GM18867 (cell line): ENCODE results near the gene PLCB4.
"Not testable (repeated sequence)": the region's sequence is repeated elsewhere in the genome, so short reads cannot be mapped to it uniquely, and the experiment has no call there.

Source experiments
- ATAC-seq: cut with Tn5 transposase; IDR thresholded peaks from one replicate; pipeline ENCODE4 v1.9.1; 2021; ENCODE audit warnings: mild to moderate bottlenecking, moderate library complexity; ENCODE audit not compliant: unreplicated experiment

PLCB4 gene

DNA sequence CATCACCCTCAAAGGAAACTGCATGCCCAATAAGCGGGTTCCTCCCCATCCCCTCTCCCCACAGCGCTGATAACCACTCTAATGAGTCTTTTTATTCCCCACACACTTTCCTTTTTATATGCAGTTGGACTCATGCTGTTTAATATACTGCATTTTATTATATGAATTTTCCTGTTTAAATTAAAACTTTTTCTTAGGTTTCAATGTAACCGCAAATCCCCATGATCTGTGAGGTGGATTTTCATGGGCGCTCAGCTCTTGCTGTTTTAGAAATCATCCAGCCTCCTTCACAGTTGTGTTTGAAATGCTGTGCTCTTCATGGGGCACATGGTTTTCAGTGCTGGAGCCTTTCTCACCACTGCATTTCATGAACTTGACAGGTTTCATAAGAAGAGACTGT is 280.4 kb downstream of the PLCB4 start:
- ATAC-seq, result no peak

DNA sequence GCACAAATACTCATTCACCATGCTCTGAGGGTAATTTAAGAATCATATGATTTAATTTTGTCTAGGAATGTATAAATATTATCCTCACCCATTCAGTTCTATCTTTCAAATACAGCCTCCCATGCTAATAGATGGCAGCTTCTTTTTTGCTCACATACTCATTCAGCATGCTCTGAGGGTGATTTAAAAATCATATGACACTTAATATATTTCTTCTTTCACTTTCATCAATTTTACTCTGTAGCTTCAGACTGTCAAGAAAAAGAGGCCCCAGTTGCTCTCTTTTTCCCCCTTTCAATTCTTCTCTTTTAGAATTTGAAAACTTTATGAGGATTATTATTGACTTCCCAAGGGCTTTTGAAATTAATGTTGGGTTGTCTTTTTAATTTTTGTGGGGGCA is 283.9 kb downstream of the PLCB4 start:
- peak; percentile 71 for ATAC-seq

GRCh38 chr20:9353180-9353915 is 284.5 kb downstream of the PLCB4 start:
- peak; percentile 43 for ATAC-seq

DNA sequence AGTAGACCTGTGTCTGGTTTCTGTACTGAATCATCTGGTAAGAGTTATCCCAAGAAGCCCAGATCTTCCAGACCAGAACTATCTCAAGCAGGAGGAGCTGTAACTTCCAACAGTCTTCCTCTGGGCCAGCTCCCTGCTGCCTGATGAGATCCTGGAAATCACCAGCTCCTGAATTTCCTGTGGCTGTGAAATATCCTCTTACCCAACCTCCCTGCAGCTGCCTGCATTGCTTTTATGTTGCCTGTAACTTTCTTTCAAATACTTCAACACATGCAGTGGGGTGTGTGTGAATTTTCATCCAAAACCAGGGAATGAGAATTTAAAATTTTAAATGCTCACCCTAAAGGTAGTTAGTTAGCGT is 285.0 kb downstream of the PLCB4 start:
- ATAC-seq, result no peak

GRCh38 chr20:9354579-9354978 is 285.7 kb downstream of the PLCB4 start:
- ATAC-seq, result no peak

DNA sequence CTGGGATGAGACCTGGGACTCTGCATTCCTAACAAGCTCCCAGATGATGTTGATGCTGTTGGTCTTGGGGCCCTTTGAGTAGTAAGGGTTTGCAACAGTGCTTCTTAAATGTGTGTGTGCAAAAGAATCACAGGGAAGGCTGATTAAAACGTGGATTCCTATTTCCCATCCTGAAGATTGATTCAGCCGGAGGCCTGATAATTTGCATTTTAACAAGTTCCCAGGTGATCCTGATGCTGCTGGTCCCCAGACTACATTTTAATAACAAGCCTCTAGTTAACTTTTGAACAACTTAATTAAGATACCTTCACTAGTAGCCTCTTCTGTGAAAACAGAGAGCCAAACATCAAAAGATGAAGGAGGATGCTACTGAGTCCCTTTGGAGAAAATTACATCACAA is 289.1 kb downstream of the PLCB4 start:
- no peak for ATAC-seq

DNA sequence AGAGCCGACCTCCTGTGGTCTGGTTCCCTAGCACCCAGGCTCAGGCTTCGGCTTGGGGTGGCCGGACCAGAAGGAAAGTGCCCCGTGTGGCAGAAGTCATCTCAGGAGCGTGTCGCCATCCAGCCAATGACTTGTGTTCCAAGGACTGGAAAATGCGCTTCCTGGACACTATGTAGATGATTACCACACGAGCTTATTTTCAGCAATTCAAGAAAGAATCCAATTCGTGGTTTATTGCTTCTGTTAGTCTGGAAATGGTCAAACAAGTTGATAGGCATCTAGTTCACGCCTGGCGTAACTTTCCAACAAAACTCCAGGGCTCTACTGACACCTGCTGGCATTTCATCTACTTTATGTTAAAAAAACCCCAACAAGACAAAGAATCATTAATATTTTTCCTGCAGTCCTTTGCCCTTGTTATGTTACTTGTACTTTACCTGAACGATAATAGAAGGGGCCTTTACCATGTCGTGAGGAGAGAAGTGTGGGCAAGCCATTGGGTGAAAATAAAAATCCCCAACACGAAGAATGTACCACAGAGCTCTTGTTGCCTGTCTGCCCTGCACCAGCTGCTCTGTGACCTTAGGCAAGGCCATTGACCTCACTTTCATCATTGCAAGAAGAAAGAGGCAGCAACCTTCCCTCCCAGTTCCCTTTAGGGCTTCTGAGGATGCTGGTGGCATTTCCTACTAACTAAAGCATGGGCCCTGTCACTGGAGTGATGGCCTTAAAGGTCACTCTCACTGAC is 290.8 kb downstream of the PLCB4 start:
- peak; percentile 41 for ATAC-seq

- no peak for ATAC-seq
Observed at GRCh38 chr20:9360431-9360830, 291.5 kb downstream of the PLCB4 start.

DNA sequence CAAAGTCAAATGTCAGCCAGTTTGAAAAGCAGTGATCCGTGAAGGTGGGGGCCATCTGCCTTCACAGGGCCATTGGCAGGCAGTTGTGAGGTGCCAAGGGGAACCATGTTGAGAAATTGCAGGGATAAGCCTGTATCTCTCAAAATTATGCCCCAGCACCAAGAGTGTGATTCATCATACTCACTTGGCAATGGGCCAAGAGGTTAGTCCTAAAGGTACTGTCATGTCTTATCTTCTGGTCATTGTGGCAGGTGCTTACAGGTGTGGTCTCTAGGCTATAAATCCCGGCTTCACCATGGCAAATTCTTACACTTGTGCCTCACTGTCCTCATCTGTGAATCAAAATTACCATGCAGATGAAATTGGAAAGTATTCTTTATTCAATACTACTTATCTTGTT is 294.8 kb downstream of the PLCB4 start:
- ATAC-seq, result no peak

DNA sequence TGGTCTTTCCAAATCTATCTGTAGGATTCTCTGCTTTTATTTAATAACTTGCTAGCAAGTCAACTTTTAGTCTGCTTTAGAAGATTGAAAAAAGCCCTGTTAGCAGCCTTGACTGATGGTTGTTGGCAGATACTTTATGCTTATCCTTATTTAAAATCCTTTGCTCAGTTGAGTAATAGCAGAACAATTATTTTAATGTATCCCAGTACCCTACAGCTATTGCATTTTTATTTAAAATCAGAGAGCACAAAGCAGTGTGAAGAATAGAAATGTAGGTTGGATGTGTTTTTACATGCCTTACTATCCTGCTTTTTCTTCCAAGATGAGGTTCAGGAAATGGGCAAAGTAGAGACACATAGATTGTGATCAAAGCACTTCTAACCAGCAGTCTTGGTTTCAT is 298.4 kb downstream of the PLCB4 start:
- no peak for ATAC-seq

DNA sequence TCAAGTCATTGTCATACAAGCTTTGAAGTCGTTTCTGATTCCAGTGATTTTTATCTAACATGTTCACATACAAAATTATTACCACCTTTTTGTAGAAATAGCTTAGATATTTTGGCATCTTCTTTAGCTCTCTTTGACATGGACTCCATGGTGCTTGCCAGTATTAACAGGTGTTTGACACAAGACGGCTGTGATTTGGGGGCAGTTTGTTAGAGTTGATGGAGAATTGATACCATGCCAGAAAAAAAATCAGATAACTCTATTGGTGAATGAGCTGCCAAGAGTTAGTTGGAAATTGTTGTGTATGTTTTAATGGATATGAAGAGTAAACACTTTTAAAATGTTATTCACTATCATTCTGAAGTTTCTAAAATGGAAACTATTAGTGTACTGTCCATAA is 298.9 kb downstream of the PLCB4 start:
- ATAC-seq, result no peak

DNA sequence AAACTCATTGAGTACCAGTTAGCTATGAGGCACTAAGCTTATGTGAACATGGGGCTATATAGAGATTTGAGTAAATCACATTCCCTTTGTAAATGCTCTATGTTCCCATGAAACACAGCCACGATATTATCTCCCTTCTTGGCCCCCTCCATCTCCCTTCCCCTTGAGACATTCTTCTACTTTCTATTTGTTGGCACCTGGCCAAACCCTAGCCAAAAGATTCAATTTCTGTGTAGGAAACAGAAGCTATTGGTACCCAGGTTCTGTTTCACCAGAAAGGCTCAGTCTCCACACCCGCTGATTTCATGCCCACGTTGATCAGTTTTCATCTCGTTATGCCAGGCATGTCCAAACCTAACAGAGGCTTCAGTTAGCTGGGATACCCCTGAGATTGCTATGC is 300.0 kb downstream of the PLCB4 start:
- no peak for ATAC-seq

DNA sequence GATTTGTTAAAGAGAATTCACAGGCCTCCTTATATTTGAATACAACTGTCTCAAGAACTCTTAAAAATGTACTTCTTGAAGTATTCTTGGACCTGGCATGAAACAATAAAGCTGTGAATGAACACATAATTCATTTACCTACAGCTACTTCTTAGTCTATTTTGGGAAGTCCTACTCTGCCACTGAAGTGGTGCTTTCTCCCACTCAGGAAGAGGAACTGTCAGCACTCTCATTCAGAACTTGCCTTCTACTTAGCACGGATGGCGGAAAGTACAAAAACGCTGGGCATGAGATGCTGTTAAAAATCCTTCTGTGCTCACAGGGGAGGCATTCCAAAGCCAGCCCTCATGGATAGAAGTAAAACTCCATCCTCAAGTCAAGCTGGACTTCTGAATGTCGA is 300.7 kb downstream of the PLCB4 start:
- no peak for ATAC-seq

- ATAC-seq, result no peak
Observed at GRCh38 chr20:9374072-9374471, 305.2 kb downstream of the PLCB4 start.

DNA sequence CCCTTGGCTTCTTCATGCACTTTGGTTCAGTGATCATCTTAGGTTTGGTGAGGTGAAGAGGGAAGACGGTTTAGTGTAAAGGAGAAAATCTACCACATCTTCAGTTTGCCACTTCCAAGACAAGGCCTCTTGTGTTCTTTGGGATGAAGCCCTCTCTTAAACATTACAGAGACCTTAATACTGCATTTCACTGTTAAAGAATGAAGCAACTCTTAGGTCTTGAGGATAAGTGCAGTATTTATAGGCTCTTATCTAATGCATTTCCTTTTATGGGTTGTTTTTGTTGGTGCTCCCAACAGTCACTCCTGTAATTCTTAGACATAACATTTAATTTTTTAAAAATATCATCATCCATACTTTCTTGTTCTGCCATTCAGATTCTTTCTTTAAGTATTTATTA is 305.6 kb downstream of the PLCB4 start:
- no peak for ATAC-seq

DNA sequence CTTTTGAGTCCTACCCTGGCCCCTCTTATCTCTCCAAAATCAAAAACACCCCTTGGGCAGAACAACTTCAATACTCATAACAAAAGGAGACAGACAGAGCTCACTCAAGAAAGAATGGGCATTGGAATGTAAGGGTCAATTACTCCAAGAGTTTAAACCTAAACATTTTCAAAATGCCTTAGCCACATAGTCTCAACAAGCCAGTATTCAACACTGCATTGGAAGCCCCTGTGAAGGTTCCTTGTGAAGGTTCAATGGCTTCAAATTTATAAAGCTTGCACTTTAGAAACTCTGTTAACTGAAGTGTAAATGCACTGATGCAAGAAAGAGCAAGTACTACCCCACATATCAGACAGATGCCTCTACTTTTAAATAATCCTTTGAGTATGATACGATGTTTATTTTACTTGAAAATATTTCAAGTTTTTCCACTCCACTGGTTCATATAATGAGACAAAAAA is 306.4 kb downstream of the PLCB4 start:
- ATAC-seq, result no peak

- no peak for ATAC-seq
Observed at GRCh38 chr20:9377007-9377406, 308.1 kb downstream of the PLCB4 start.

DNA sequence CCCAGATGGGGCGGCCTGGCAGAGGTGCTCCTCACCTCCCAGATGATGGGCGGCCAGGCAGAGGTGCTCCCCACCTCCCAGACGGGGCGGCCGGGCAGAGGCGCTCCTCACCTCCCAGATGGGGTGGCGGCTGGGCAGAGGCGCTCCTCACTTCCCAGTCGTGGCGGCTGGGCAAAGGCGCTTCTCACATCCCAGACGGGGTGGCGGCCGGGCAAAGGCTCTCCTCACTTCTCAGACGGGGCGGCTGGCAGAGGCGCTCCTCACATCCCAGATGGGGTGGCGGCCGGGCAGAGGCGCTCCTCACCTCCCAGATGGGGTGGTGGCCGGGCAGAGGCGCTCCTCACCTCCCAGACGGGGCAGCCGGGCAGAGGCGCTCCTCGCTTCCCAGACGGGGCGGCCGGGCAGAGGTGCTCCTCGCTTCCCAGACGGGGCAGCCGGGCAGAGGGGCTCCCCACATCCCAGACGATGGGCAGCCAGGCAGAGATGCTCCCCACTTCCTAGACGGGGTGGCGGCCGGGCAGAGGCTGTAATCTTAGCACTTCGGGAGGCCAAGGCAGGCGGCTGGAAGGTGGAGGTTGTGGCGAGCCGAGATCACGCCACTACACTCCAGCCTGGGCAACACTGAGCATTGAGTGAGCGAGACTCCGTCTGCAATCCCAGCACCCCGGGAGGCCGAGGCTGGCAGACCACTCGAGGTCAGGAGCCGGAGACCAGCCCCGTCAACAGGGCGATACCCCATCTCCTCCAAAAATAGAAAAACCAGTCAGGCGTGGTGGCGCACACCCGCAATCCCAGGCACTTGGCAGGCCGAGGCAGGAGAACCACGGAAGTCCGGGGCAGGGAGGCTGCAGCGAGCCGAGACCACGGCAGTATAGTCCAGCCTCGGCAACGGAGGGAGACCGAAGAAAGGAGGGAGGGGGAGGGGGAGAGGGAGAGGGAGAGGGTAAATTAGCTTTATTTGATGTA is 316.7 kb downstream of the PLCB4 start:
- ATAC-seq, result not testable (repeated sequence)

GRCh38 chr20:9388160-9388812 is 319.4 kb downstream of the PLCB4 start:
- peak; percentile 45 for ATAC-seq

- no peak for ATAC-seq
Observed at GRCh38 chr20:9388813-9389161, 319.9 kb downstream of the PLCB4 start.

DNA sequence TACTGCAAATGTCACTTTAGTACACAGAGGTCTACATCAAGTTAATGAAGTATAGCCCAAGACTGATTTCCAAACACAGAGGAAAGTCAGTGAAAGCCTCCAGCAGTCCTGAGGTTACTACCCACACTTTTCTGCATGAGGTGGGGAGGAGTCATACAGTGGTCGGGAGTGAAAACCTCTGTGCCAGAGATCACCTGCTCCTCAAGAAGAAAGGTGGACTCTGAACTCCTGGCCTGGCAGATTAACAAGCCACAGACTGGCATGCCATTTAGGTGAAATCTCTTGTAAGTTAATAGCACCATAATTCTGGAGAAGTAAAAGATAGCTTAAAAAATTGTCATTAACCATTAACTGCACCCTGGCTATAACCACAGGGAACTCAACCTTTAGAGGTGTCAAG is 320.5 kb downstream of the PLCB4 start:
- ATAC-seq, result no peak
